HepG2 (cell line): ENCODE measurements around the gene GGT1. TPM values are rescaled to one million over a fixed set of nuclear protein-coding genes. Genes with fewer than 3 reads are reported as not detected.

ENCODE experiments used
- ATF7 ChIP-seq, 2 experiments: fragments of 450-650 bp in 1 of 2; sonication (generic) in 1 of 2; formaldehyde crosslinking in 1 of 2; IDR thresholded peaks; 2 replicates each; pipeline versions ENCODE4 v1.4.0 to v1.6.1; 2016 to 2020; ENCODE audit warnings: antibody characterized with exemption in 1 of 2, mild to moderate bottlenecking in 1 of 2, missing genetic modification reagents in 1 of 2
- DZIP1 ChIP-seq: sonication (generic); formaldehyde crosslinking; IDR thresholded peaks from 2 replicates; pipeline ENCODE4 v1.5.0; 2020; ENCODE audit warnings: mild to moderate bottlenecking, missing genetic modification reagents
- EED ChIP-seq: sonication (generic); formaldehyde crosslinking; IDR thresholded peaks from 2 replicates; pipeline ENCODE4 v1.5.0; 2020; ENCODE audit warnings: mild to moderate bottlenecking, missing genetic modification reagents
- GFI1 ChIP-seq: sonication (generic); formaldehyde crosslinking; IDR thresholded peaks from 2 replicates; pipeline ENCODE4 v1.5.0; 2020; ENCODE audit warnings: missing genetic modification reagents, mild to moderate bottlenecking, borderline replicate concordance
- LRRFIP1 ChIP-seq: sonication (generic); formaldehyde crosslinking; conservative IDR thresholded peaks from 2 replicates; pipeline ENCODE4 v1.4.0; 2020; ENCODE audit warnings: missing genetic modification reagents
- NFE2L1 ChIP-seq: sonication (generic); formaldehyde crosslinking; IDR thresholded peaks from 2 replicates; pipeline ENCODE4 v1.4.0; 2020; ENCODE audit warnings: missing genetic modification reagents, mild to moderate bottlenecking, borderline replicate concordance
- PREB ChIP-seq: sonication (generic); formaldehyde crosslinking; IDR thresholded peaks from 2 replicates; pipeline ENCODE4 v1.4.0; 2020; ENCODE audit warnings: missing genetic modification reagents
- REST ChIP-seq, 2 experiments: IDR thresholded peaks; 2 replicates each; pipeline ENCODE4 v1.6.1; 2011 to 2012; ENCODE audit warnings: low read length in 2 of 2, borderline replicate concordance in 1 of 2, low read depth in 1 of 2, mild to moderate bottlenecking in 1 of 2, moderate library complexity in 1 of 2
- TP53 ChIP-seq: sonication (generic); formaldehyde crosslinking; conservative IDR thresholded peaks from 2 replicates; pipeline ENCODE4 v1.4.0; 2020; ENCODE audit warnings: missing genetic modification reagents
- ZMAT3 ChIP-seq: sonication (generic); formaldehyde crosslinking; conservative IDR thresholded peaks from 2 replicates; pipeline ENCODE4 v1.7.0; 2021; ENCODE audit warnings: missing genetic modification reagents
- ZNF263 ChIP-seq: sonication (generic); formaldehyde crosslinking; IDR thresholded peaks from 2 replicates; pipeline ENCODE4 v1.4.0; 2020; ENCODE audit warnings: missing genetic modification reagents
- ZNF33B ChIP-seq: sonication (generic); formaldehyde crosslinking; IDR thresholded peaks from 2 replicates; pipeline ENCODE4 v1.5.1; 2020; ENCODE audit warnings: mild to moderate bottlenecking, missing genetic modification reagents
- ZNF747 ChIP-seq: sonication (generic); formaldehyde crosslinking; IDR thresholded peaks from 2 replicates; pipeline ENCODE4 v1.8.1; 2023; ENCODE audit warnings: missing genetic modification reagents, mild to moderate bottlenecking, borderline replicate concordance
- ZXDC ChIP-seq: sonication (generic); formaldehyde crosslinking; IDR thresholded peaks from 2 replicates; pipeline ENCODE4 v1.5.0; 2020; ENCODE audit warnings: mild to moderate bottlenecking, missing genetic modification reagents
- polyA plus RNA-seq, 8 experiments: library from polyadenylated mRNA; depleted of rRNA in 3 of 8; stranded (reverse) in 7 of 8; unstranded in 1 of 8; fragments of >200 nt; fragmentation: Illumina TruSeq in 4 of 8; extraction: Trizol in 4 of 8; gene quantifications; 2 replicates each; pipeline versions ENCODE4 v1.2.1 to v1.2.3, GENCODE V29; 2011 to 2016; ENCODE audit warnings: low read depth in 4 of 8, missing spikeins in 1 of 8, mixed read lengths in 1 of 8; ENCODE audit not compliant: insufficient read depth in 1 of 8
- total RNA-seq, 5 experiments: library from RNA; depleted of rRNA; stranded (reverse); fragments of >200 nt; fragmentation: Illumina TruSeq; extraction: Trizol; gene quantifications; 2 replicates each; pipeline ENCODE4 v1.2.3, GENCODE V29; 2016; ENCODE audit warnings: low read depth in 1 of 5

The GGT1 gene
- total and polyA plus RNA-seq, 2 of the 13 experiments (the other 11 are each of a cell fraction or from before 2014, with no cell fraction given) = 29.9 to 103 TPM

GRCh38 chr22:24554313-24555164 lies 48.5 kb upstream of the GGT1 start, which contains the start of gene GUCD1 (continued):
- TF ChIP-seq LRRFIP1 (no peak), NFE2L1 (CRISPR knock-in tag) (no peak), REST (IDR thresholded peaks at IDR 0.05; ENCODE audit: borderline replicate concordance in 1 of 2, low read depth in 1 of 2, low read length in 2 of 2) (peak in 1 of 2 experiments; percentile 30; a peak in 1 of 4 replicates), ZNF33B (CRISPR knock-in tag) (no peak), TP53 (CRISPR knock-in tag) (no peak), PREB (CRISPR knock-in tag) (no peak), ZNF263 (CRISPR knock-in tag) (peak; percentile 28), ZXDC (CRISPR knock-in tag) (no peak), DZIP1 (no peak), ZNF747 (CRISPR knock-in tag) (no peak; the same call in 1 of the 2 replicates), GFI1 (CRISPR knock-in tag) (no peak), ATF7 (IDR thresholded peaks at IDR 0.05) (no peak), ATF7 (CRISPR knock-in tag; IDR thresholded peaks at IDR 0.05) (0 out of 2 replicates have a peak, but pooled peaks have one; percentile 34), ZMAT3 (no peak), EED (CRISPR knock-in tag) (no peak)
